HG03103 (cell line): Measurements from ENCODE around the gene CDK6.
"Not testable (repeated sequence)": the region's sequence is repeated elsewhere in the genome, so short reads cannot be mapped to it uniquely, and the experiment has no call there.

ENCODE experiments used
- ATAC-seq: cut with Tn5 transposase; IDR thresholded peaks from one replicate; pipeline ENCODE4 v1.9.1; 2021; ENCODE audit warnings: low read depth; ENCODE audit not compliant: unreplicated experiment

Gene CDK6

GRCh38 chr7:92836489-92836999, at the start of gene CDK6:
CDK6 (minus strand) TSS chr7:92836573; CDS start chr7:92833323, 3,250 bp downstream.
- ATAC-seq: peak; percentile 32

- not testable (repeated sequence) for ATAC-seq
Observed at GRCh38 chr7:92886039-92886438, 49.7 kb upstream of the CDK6 start.

- ATAC-seq: no peak
Observed at GRCh38 chr7:92884218-92884617, 47.8 kb upstream of the CDK6 start.

- ATAC-seq: no peak
Observed at GRCh38 chr7:92882760-92883159, 46.4 kb upstream of the CDK6 start.

DNA sequence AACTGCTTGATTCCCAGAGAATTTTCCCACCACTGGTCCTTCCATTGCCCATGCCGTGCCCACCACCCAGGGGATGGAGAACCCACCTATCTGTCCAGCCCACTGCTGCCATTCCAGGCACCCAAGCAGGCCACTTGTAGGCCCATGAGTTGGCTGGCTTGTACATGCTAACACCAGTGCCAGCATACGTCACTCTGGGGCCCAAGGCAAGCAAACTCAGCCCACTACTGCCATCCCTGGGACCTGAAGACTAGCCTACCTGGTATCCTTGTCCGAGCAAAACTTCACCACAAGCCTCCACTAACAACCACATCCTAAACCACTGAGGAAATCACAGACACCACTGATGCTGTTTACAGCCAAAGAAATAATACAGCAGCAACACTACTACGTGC, 44.7 kb upstream of the CDK6 start:
- ATAC-seq: no peak

DNA sequence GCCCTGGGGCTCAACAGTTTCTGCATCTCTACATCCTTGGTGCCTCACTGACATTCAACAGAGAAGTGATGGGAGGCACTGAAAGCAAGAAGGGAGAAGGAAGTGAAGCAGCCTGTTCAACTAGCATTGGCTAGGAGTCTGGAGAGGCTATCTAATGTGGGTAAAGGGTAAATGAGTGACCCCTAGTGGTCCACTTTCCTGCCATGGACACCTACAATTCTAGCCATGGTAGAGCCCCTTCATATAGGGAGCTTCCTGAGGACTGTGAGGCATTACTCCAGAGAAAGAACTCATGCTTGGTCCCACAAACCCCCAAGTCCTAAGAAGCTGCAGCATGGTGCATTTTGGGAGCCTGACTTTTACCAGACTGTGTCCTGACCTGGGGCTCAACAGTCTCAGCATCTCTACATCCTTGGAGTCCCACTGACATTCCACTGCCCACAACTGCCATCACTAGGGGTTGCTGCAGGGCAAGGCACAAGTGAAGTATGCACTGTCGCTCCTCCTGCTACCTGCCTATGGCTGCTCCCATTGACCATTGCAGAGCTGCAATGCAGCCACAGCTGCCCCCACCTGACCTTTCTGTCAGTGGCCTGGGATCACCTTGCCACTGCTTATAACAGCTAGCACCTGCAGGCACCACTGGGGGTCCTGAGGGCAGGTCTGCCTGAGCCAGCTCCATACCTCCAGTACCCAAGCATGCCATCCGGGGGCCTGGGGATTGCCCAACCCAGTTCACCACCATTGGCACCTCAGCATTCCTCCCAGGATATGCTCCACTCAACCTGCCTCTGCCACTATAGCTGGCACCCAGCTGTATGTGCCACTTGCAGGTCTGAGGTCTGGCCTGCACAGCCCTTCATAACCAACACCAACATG, 44.1 kb upstream of the CDK6 start:
- ATAC-seq: no peak

DNA sequence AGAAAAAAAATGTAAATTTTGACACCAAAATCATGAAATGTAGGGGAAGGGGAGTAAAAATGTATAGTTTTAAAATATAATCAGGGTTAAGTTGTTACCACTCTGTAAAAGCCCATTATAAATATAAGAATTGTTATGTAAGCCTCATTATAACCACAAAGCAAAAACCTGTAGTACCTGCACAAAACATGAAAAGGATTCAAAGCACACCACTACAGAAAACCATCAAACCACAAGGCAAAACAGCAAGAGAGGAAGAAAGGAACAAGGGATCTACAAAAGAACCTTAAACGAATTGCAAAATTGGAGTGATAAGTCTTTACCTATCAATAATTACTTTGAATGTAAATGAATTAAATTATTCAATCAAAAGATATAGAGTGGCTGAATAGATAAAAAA, 41.0 kb upstream of the CDK6 start:
- no peak for ATAC-seq

- ATAC-seq: no peak
Observed at GRCh38 chr7:92876836-92877235, 40.5 kb upstream of the CDK6 start.

DNA sequence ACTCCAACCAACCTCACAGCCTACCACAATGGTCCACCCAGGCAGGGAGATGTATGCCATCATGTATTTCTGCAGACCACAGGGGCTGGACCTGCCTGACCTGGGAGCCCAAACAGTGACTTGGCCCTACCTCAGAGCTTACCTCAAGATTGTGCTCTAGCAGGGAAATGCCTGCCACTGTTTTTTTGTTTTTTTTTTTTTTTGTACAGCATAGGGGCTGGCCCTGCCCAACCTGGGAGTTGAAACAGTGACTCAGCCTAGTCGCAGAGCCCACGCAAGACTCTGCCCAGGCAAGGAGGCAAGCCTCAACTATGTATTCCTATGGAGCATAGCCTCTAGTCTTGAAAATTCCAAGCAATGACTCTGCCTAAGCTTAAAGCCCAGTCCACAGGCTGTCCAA, 39.3 kb upstream of the CDK6 start:
- ATAC-seq: no peak

- no peak for ATAC-seq
Observed at GRCh38 chr7:92875173-92875572, 38.8 kb upstream of the CDK6 start.

- no peak for ATAC-seq
Observed at GRCh38 chr7:92874567-92874966, 38.2 kb upstream of the CDK6 start.

GRCh38 chr7:92873776-92874175, 37.4 kb upstream of the CDK6 start:
- no peak for ATAC-seq

DNA sequence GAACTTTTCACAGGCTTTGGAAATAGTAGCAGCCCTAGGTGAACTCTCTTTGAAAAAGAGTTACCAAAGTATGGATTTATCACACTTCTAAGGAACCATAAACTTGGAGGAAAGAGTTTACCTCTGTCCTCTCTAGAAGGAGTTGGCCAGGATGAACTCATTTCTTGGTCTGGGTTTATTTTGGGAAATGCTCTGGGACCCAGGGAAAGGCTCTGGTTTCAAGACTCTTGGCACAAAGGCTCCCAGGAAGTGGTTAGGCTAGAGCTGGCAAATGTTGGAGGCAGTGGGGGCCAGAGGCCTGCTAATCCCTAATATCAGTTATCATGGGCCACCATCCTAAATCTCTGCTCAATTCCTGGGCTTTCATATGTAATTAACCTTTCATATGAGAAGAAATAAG, 36.3 kb upstream of the CDK6 start:
- no peak for ATAC-seq

DNA sequence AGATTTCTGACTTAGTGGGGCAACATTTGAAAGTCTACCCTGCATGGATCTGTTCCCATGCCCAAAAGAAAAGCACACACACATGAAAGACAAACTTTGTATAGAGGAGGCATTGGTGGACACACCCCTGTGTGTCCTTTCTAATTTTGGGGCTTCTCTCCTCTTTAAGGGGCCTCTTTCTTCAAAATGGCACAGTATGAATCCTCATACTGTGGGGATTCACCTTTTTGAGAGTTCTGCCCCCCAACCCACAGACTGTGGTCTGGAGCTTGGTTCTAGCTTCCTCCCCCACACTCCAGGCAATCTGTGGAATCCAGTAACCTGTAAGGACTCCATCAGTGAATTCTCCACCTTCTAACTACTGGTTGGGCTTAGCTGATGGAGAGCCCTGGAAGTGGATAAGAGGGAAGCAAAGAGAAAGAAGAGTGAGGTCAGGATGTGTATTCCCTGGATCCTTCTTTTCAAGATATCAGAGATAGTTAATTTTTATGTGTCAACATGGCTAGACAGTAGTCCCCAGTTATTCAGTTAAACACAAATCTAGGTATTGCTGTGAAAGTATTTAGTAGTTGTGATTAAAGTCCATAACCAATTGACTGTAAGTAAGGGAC, 32.4 kb upstream of the CDK6 start:
- ATAC-seq: no peak

DNA sequence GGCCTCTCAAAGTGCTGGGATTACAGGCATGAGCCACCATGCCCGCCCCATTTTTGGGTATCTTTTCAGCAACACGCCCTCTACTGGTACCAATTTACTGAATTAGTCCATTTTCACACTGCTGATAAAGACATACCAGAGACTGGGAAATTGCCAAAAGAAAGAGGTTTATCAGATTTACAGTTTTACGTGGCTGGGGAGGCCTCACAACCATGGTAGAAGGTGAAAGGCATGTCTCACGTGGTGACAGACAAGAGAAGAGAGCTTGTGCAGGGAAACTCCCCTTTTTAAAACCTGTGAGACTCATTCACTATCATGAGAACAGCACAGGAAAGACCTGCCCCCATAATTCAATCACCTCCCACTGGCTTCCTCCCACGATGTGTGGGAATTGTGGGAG, 27.8 kb upstream of the CDK6 start:
- ATAC-seq: not testable (repeated sequence)

- ATAC-seq: no peak
Observed at GRCh38 chr7:92856436-92856835, 20.1 kb upstream of the CDK6 start.

- ATAC-seq: no peak
Observed at GRCh38 chr7:92854501-92855238, 18.3 kb upstream of the CDK6 start.

- no peak for ATAC-seq
Observed at GRCh38 chr7:92851732-92852131, 15.4 kb upstream of the CDK6 start.

DNA sequence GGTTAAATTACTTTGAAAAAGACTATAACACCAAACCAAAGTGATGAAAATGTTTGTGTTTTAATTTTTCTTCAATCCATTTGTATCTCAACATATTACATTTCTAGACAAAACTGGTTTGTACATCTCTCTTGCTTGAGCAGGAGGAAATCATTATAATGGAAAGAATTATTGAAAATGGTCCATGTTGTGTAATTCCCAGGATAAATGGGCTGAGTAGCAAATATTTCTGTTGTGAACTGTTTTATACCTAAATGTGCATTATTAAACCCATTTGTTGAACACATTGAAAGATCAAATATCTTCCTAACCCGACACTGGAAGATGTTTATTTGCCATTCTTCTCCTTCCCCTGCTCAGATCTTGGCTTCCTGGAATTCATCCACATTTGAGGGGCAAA, 14.1 kb upstream of the CDK6 start:
- ATAC-seq: no peak

DNA sequence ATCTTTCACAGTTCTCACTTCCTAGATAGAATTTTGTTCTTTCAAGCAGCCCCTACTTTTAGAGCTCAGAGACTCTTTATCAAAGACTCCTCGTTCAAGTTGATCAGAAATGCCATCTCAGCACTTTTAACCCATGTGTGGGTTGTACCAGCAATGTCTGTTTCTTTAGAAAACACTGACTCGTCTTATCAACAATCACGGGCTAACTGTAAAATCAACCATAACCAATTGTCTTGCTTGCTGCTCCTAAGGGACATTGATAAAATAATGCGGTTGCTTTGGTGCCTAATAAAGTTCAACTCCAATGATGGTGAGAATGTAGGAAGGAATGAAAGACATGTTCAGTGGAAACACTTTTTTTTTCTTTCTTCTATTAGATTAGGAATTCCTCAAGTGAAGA, 12.9 kb upstream of the CDK6 start:
- ATAC-seq: no peak

- no peak for ATAC-seq
Observed at GRCh38 chr7:92848851-92849250, 12.5 kb upstream of the CDK6 start.
